DOHH2 (cell line): ENCODE results near the gene ARF1.

Experiments
- H3F3A ChIP-seq: fragments of 200-600 bp; sonication (generic), shearing (Covaris generic); 2 replicates; pipeline ENCODE4 v1.6.0; 2016; ENCODE audit warnings: antibody characterized with exemption, mild to moderate bottlenecking; ENCODE audit not compliant: control insufficient read depth, insufficient read depth
- H3K27ac ChIP-seq: fragments of 200-600 bp; sonication (generic); 2 replicates; pipeline ENCODE4 v1.5.1; 2014; ENCODE audit warnings: low read depth, mild to moderate bottlenecking, low read length, moderate library complexity
- H3K27me3 ChIP-seq: fragments of 200-600 bp; sonication (generic); 2 replicates; pipeline ENCODE4 v1.6.1; 2014; ENCODE audit warnings: mild to moderate bottlenecking, low read length, mixed read lengths; ENCODE audit not compliant: control insufficient read depth
- H3K36me3 ChIP-seq: fragments of 200-600 bp; sonication (generic); 2 replicates; pipeline ENCODE4 v1.6.1; 2014; ENCODE audit warnings: mild to moderate bottlenecking, low read length, moderate library complexity, mixed read lengths; ENCODE audit not compliant: control insufficient read depth
- H3K4me1 ChIP-seq: fragments of 200-600 bp; sonication (generic); 2 replicates; pipeline ENCODE4 v1.6.1; 2014; ENCODE audit warnings: mild to moderate bottlenecking, low read length, mixed read lengths; ENCODE audit not compliant: control insufficient read depth
- H3K4me2 ChIP-seq: fragments of 200-600 bp; sonication (generic); 2 replicates; pipeline ENCODE4 v1.6.0; 2014; ENCODE audit warnings: mild to moderate bottlenecking, low read length, moderate library complexity
- H3K4me3 ChIP-seq: fragments of 200-600 bp; sonication (generic); 2 replicates; pipeline ENCODE4 v1.5.1; 2014; ENCODE audit warnings: mild to moderate bottlenecking, low read length, mixed read lengths
- H3K79me2 ChIP-seq: fragments of 200-600 bp; sonication (generic); 2 replicates; pipeline ENCODE4 v1.6.1; 2014; ENCODE audit warnings: mild to moderate bottlenecking, low read length, mixed read lengths; ENCODE audit not compliant: control insufficient read depth
- H3K9me2 ChIP-seq: fragments of 200-600 bp; sonication (generic); replicated peaks from 2 replicates; pipeline ENCODE4 v1.6.1; 2014; ENCODE audit warnings: mild to moderate bottlenecking, low read length, mixed read lengths; ENCODE audit not compliant: control insufficient read depth
- H3K9me3 ChIP-seq: fragments of 200-600 bp; sonication (generic); 2 replicates; pipeline ENCODE4 v1.6.1; 2014; ENCODE audit warnings: antibody characterized with exemption, low read length, mixed read lengths; ENCODE audit not compliant: control insufficient read depth, insufficient read depth
- H4K20me1 ChIP-seq: fragments of 200-600 bp; sonication (generic); 2 replicates; pipeline ENCODE4 v1.6.0; 2014; ENCODE audit warnings: low read depth, mild to moderate bottlenecking, antibody characterized with exemption, low read length, moderate library complexity; ENCODE audit not compliant: control insufficient read depth, insufficient read depth
- CTCF ChIP-seq: fragments of 200-600 bp; sonication (generic); IDR thresholded peaks from one replicate; pipeline ENCODE4 v1.5.1; 2014; ENCODE audit warnings: antibody characterized with exemption, mild to moderate bottlenecking, low read depth, low read length; ENCODE audit not compliant: poor library complexity, severe bottlenecking
- EZH2phosphoT487 ChIP-seq: fragments of 200-600 bp; sonication (generic); IDR thresholded peaks from 2 replicates; pipeline ENCODE4 v1.6.1; 2017; ENCODE audit warnings: borderline replicate concordance, mild to moderate bottlenecking, antibody characterized with exemption, low read length, moderate library complexity, mixed read lengths

Gene ARF1

DNA sequence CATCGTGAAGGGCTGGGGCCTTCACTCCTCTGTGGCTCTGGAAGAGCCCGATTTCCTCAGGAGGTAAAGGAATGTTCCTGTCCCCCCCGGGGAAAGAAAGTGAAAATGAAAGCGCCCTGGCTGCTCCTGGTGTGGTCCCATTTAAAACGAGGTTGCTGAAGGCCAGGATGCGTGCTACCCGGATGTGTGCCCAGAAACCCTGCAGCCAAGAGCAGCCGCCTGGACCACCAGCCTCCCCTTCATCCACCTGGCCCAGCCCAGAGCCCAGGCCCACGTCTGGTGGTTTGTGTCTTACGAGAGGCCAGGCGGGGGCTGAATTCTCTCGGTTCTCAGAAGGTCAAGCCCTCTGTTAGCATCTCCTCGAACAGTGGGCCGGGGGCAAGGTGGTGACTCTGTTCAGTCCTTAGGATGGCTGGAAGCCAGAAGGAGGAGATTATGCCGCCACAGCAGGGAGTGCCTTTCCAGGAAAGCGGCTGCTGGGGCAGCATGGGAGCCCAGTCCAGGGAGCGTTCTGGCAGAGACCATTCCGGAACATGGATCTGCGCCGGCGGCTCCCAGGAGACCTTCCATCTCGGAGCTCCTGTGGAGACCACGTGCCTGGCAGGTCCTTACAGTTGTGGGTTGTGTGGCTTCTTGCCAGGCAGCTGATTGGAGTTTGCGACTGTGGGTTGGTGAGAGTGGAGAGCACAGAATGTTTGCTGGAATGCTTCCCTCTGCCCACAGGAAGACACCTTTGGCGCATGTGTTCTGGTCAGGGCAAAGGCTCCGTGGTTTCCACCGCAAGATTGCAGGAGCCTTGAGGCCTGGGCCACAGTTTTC lies 58.9 kb downstream of the ARF1 start:
- Histone ChIP-seq H3K4me1 (peaks cover 65% of the 10 kb centered on the region), H3F3A (peaks cover 10% of the 10 kb centered on the region), H3K27ac (no peak overlapping the region), H3K4me3 (peak overlapping the region; percentile 81), H4K20me1 (peaks cover 18% of the 10 kb centered on the region; the same call in 1 of the 2 replicates), H3K9me3 (no peaks in the 10 kb centered on the region), H3K9me2 (no peaks in the 10 kb centered on the region), H3K36me3 (peaks cover 15% of the 10 kb centered on the region), H3K79me2 (peaks cover 66% of the 10 kb centered on the region), H3K4me2 (peak overlapping the region; percentile 86), H3K27me3 (no peaks in the 10 kb centered on the region)
- TF ChIP-seq CTCF (no peak), EZH2phosphoT487 (no peak)

DNA sequence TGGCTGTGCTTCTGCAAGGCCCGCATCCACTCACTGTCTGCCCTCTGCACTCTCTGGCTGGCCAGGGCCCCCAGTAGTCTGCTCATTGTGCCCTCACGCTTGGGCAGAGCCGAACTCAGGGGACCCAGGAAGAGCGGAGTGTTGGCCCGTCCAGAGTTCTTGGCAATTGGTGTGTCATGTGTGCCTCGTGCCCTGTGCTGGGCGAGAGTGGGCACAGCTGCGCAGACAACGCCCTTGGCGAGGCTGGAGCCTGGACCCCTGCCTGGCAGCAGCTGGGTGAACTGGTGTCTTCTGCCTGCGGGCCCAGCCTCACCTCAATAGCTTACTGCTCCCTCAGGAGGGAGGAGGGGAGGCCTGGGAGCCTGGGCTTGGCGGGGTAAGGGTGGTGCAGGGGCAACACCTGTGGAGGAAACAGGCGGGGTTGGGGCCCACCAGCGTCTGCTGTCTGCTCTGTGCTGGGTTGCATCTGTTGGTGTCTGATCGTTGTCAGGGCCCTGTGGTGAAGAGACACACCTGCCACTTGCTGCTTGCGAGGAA lies 59.7 kb downstream of the ARF1 start:
- Histone ChIP-seq H3K9me3 (no peaks in the 10 kb centered on the region), H3K36me3 (peaks cover 15% of the 10 kb centered on the region), H4K20me1 (peaks cover 18% of the 10 kb centered on the region; the same call in 1 of the 2 replicates), H3K9me2 (no peaks in the 10 kb centered on the region), H3K27ac (no peak overlapping the region), H3K4me1 (peaks cover 58% of the 10 kb centered on the region), H3K79me2 (peaks cover 67% of the 10 kb centered on the region), H3F3A (peaks cover 5% of the 10 kb centered on the region), H3K4me2 (peak overlapping the region; percentile 86), H3K27me3 (no peaks in the 10 kb centered on the region), H3K4me3 (peak overlapping the region; percentile 81; the same call in 1 of the 2 replicates)
- no peak for TF ChIP-seq CTCF

- Histone ChIP-seq H3K4me2 (peak overlapping the region; percentile 5; the same call in 1 of the 2 replicates), H3K36me3 (peaks cover 15% of the 10 kb centered on the region), H3K9me3 (no peaks in the 10 kb centered on the region), H3K4me3 (no peak overlapping the region), H3K9me2 (no peaks in the 10 kb centered on the region), H3K27ac (no peak overlapping the region), H3K4me1 (peaks cover 53% of the 10 kb centered on the region), H3K27me3 (no peaks in the 10 kb centered on the region), H4K20me1 (peaks cover 18% of the 10 kb centered on the region; the same call in 1 of the 2 replicates), H3K79me2 (peaks cover 67% of the 10 kb centered on the region), H3F3A (peaks cover 5% of the 10 kb centered on the region)
- no peak for TF ChIP-seq CTCF
- TF ChIP-seq EZH2phosphoT487: no peak
These were observed 60.2 kb downstream of the ARF1 start for GRCh38 chr1:228142701-228143136.
